Raji (cell line): ENCODE results near the gene BRF1.

Experiments used
- POLR2A ChIP-seq: IDR thresholded peaks from 2 replicates; pipeline ENCODE4 v1.6.1; 2011; ENCODE audit warnings: low read depth, low read length, control low read depth; ENCODE audit not compliant: insufficient read depth

BRF1 gene

GRCh38 chr14:105167303-105168092 is 133.3 kb downstream of the BRF1 start:
- no peak for TF ChIP-seq POLR2A

DNA sequence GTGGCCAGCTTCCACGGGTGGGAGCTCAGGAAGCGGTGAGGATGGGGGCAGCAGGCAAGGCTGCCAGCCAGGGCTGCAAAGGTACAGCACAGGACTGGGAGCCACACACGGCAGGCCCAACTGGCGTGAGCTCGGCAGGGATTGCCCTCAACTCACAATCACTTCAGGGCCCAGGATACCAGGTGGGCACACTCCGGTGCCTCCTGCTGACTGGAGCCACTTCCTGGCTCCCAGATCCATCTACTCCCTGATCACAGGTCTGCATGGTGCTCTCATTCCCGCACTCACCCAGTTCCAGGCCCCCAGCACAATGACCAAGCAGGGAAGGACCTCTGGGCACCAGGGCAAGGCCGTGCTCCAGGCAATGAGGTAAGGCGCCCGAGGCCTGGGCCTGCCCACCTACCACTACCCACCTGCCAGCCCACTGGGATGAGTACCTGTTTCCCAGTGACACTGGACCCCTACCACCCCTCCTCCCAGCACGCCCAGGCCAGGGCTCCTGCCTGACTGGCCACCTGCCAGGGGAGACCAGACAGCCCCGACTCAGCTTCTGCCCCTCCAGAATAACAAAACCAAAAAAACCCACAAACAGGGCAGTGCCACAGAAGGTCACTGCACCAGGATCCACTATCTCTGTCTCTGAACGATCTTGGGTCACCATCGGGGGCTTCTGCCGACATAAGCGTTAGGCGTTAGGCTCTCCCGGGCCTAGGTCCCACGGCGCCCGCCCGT is 134.1 kb downstream of the BRF1 start:
- TF ChIP-seq POLR2A, result no peak

DNA sequence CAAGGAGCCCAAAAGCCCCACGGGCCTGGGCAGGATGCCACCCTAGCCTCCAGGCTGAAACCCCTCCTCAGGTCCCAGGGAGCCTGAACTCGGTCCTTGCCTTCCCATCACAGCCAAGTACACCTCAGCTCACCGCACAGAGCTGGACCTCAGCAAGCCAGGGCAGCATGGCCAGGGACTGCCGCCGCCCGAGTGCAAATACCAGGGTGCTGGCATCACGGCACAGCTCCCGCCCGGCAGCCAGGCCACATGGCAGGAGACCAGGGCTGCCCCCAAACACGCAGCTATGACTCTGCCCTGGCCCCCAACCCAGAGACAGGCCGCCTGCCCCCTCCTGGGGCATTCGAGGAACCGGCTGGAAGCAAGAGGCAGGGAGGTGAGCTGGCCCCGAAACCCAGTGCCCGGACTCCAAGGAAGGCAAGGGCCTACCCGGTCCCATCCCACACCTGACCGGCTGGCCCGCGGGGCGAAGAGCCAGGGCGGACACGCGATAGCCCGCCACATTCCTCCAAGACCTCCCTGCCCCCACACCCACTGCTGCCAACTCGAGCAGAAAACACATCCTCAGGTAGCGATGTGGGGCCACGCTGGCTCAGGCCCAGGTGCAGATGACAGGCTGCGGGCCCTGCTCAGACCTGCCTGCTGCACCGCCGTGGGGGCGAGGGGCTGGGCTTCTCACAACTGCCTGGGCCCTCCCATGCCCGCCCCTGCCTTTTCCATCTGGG is 134.9 kb downstream of the BRF1 start:
- TF ChIP-seq POLR2A, result no peak

- no peak for TF ChIP-seq POLR2A
Observed at GRCh38 chr14:105165134-105165704, 135.6 kb downstream of the BRF1 start.

DNA sequence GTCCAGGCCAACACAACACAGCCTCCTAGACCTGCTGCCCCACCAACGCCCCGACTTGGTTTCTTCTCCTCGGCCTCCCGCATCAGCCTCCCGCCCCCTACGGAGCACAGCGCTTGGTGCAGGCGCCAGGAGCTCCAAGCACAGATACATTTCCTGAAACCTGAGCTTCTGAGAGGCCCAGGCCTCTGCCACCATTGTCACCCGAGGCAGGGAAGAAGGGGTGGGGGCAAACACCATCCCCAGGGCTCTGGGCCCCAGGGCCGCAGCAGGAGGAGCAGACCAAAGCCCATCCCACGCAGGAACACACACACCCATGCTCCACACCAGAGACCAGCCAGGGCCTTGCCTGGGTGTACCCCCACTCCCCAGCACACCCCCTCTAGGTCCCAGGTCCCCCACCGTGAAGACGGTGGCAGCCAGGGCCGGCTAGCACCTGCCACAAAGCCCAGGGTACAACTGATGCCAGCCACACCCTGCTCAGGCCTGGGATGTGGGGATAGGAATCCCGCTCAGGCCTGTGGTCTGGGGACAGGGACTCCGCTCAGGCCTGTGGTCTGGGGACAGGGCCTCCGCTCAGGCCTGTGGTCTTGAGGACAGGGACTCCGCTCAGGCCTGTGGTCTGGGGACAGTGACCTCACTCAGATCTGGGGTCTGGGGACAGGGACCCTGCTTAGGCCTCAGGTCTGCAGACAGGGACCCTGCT is 137.6 kb downstream of the BRF1 start:
- no peak for TF ChIP-seq POLR2A

- TF ChIP-seq POLR2A, result no peak
Observed at GRCh38 chr14:105162669-105162979, 138.2 kb downstream of the BRF1 start.

GRCh38 chr14:105161964-105162668 is 138.7 kb downstream of the BRF1 start:
- TF ChIP-seq POLR2A, result no peak

DNA sequence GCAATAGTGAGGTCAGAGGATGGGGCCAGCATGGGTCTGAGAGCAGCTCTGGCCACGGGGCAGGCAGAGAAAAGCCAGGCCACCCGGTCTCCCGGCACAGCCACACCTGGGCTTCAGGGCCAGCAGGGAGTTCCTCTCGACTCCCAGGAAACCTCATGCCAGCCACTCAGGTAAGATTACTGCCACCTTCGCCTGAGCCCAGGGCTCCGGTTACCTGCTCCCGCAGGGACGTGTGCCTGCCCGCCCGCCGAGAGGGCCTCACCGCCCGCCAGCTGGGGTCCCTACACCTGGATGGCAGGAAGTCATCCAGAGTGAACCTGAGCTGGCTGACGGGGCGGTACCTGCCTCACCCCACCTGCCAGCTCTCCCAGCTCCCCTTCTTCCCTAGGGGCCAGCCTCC is 139.5 kb downstream of the BRF1 start:
- TF ChIP-seq POLR2A, result no peak

- no peak for TF ChIP-seq POLR2A
Observed at GRCh38 chr14:105160776-105161175, 140.0 kb downstream of the BRF1 start.

- no peak for TF ChIP-seq POLR2A
Observed at GRCh38 chr14:105159344-105159743, 141.5 kb downstream of the BRF1 start.
